ENCODE data around the gene DNAH9.

DNA sequence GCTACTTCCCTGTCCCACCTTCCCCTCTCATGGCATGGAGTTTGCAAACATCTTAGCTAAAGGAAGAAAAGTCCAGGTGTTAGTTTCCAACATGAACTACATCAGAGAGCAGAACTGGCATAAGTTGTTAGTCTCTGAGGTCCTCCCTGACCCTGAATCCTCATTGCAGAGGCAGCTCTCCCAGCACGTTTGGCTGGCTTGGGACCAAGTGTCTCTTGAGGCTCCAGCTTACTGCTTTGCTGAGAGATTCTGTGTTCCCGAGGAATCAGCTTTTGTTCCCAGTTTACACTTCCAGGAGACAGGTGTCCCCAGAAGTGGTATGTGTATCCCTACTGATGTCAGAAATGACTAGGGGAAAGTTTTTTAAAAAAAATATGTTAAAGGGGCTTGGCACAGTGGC lies 14.7 kb downstream of the DNAH9 start:
- TF ChIP-seq POLR2A (IDR thresholded peaks at IDR 0.05) = no peak
- TF ChIP-seq, protein P1, sequence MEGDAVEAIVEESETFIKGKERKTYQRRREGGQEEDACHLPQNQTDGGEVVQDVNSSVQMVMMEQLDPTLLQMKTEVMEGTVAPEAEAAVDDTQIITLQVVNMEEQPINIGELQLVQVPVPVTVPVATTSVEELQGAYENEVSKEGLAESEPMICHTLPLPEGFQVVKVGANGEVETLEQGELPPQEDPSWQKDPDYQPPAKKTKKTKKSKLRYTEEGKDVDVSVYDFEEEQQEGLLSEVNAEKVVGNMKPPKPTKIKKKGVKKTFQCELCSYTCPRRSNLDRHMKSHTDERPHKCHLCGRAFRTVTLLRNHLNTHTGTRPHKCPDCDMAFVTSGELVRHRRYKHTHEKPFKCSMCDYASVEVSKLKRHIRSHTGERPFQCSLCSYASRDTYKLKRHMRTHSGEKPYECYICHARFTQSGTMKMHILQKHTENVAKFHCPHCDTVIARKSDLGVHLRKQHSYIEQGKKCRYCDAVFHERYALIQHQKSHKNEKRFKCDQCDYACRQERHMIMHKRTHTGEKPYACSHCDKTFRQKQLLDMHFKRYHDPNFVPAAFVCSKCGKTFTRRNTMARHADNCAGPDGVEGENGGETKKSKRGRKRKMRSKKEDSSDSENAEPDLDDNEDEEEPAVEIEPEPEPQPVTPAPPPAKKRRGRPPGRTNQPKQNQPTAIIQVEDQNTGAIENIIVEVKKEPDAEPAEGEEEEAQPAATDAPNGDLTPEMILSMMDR (IDR thresholded peaks at IDR 0.05) = no peak
